Measurements from ENCODE around the gene ATP5F1D.

DNA sequence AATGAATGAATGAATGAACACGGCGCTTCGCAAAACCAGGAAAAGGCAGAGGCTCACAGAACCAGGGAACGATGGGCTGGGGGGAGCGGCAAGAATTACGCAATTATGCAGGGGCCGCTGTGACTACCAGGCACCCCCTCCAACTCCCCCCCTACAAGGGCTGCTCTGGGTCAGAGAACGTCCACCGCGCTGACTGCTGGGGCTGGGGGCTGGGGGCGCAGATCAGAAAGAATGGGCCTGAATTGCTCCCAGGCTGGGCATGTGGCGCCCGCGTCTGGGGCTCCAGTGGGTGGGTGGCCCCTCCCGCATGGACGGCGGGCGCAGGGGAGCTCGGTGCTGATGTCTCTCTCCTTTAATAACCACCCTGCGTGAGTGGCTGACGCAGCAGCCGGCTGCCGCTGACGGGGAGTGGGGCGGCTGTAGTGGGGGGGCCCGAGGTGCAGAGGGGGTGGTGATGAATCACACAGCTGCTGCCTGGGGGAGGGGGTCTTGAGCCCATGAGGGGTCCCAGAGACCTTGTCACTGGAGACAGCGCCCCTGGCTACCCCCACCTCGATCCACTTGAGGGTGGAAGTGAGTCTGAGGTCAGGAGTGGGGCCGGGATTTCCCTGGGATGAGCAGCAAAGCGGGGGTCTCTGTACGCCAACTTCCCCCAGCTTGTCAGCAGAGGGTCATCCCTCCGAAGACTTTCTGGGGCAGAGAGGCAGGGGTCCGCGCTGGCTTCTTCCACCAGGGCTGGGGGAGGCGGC lies 26.1 kb downstream of the ATP5F1D start:
- TF ChIP-seq, protein P1, sequence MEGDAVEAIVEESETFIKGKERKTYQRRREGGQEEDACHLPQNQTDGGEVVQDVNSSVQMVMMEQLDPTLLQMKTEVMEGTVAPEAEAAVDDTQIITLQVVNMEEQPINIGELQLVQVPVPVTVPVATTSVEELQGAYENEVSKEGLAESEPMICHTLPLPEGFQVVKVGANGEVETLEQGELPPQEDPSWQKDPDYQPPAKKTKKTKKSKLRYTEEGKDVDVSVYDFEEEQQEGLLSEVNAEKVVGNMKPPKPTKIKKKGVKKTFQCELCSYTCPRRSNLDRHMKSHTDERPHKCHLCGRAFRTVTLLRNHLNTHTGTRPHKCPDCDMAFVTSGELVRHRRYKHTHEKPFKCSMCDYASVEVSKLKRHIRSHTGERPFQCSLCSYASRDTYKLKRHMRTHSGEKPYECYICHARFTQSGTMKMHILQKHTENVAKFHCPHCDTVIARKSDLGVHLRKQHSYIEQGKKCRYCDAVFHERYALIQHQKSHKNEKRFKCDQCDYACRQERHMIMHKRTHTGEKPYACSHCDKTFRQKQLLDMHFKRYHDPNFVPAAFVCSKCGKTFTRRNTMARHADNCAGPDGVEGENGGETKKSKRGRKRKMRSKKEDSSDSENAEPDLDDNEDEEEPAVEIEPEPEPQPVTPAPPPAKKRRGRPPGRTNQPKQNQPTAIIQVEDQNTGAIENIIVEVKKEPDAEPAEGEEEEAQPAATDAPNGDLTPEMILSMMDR (IDR thresholded peaks at IDR 0.05) = no peak
- TF ChIP-seq POLR2A (IDR thresholded peaks at IDR 0.05) = no peak

All from adrenal gland (tissue), 5 donors.